DLD1 (cell line): Measurements from ENCODE around the gene SLC25A52.
"Not testable (repeated sequence)": the region's sequence is repeated elsewhere in the genome, so short reads cannot be mapped to it uniquely, and the experiment has no call there.

Source experiments
- in situ Hi-C: cut with HindIII; loops from 2 replicates; pipeline ENCODE4 v1.10.0; 2017; ENCODE audit warnings: low sequenced_read_pairs

Gene SLC25A52, protein sequence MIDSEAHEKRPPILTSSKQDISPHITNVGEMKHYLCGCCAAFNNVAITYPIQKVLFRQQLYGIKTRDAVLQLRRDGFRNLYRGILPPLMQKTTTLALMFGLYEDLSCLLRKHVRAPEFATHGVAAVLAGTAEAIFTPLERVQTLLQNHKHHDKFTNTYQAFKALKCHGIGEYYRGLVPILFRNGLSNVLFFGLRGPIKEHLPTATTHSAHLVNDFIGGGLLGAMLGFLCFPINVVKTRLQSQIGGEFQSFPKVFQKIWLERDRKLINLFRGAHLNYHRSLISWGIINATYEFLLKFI

DNA sequence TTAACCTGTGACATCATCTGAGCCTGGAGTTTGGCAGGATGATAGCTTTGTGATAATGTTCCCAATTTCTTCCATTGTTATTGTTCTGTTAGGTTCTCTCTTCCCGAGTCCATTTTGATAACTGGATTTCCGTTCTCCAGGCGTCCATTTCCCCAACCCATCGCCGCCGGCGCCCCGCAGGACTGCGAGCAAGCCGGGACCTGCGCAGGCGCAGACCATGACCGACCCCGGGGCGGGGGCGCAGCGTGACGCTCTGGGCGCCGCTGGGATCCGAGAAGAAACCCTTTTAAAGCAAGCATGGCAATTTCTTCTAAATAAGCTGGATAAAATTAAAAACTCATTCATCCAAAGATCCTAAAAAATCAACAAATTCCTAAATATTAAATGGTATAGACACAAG is at the start of gene SLC25A52:
Gene SLC25A52 (minus strand): TSS at position 186 of the 400 bp plus-strand sequence. CDS start 219 bp downstream, outside the sequence.
- in situ Hi-C loops = no loop called here

DNA sequence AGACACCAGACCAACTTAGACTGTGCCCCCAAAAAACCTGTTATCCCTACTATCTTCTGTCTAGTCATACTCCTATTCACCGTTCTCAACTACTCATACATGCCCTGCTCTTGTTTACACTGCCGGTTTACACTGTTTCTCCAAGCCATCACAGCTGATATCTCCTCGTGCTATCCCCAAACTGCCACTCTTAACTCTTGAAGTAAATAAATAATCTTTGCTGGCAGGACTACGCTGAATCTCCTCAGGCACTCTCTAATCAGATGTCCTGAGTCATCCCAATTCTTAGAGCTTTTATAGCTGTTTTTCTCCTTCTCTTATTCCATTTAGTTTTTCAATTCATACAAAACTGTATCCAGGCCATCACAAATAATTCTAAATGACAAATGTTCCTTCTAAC is 48.4 kb upstream of the SLC25A52 start:
- in situ Hi-C loops = not testable (repeated sequence)

DNA sequence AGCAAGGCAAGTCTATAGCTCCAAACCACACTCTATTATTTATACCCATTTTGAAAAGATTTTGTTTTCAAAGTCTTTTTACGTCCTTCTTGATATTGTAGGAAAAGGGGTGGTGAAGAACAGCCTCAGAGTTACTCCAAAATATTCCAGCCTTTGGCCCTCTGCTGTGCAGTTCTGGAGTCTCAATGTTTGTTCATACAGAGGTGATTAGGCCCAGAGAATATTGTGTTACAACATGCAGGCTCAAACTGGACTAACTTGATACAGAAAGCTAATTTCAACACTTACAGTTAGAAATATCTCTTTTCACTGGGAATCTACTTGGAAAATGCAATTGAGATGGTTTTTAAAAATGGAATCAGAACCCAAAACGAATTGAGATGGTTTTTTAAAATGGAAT is 40.4 kb upstream of the SLC25A52 start:
- in situ Hi-C loops = no loop called here

DNA sequence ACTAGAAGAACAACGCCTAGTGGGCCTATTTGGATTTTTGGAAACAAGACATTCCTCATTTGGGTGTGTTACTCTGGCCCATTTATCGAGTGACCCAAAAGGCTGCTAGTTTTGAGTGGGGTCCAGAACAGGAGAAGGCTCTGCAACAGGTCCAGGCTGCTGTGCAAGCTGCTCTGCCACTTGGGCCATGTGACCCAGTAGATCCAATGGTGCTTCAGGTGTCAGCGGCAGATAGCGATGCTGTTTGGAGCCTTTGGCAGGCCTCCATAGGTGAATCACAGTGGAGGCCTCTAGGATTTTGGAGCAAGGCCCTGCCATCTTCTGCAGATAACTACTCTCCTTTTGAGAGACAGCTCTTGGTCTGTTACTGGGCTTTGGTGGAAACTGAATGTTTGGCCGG is 38.6 kb upstream of the SLC25A52 start:
- in situ Hi-C loops = not testable (repeated sequence)

DNA sequence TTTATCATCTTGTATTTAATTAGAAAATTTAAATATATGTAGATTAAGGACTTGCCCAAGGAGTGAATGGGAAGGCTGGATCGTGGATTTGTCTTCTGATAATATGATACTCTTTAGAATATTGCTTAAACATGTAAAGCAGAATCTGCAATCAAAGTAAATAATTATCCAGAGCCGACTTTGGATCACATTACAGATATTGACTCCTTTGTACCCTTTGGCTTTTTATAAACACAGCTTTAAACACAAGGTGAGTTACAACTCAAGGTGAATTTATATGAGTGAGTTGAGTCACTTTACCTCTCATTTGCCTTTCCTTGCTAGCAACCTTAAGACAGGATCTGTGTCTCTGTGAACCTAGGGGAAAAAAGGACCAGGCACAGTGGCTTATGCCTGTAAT is 37.7 kb upstream of the SLC25A52 start:
- in situ Hi-C loops = no loop called here

DNA sequence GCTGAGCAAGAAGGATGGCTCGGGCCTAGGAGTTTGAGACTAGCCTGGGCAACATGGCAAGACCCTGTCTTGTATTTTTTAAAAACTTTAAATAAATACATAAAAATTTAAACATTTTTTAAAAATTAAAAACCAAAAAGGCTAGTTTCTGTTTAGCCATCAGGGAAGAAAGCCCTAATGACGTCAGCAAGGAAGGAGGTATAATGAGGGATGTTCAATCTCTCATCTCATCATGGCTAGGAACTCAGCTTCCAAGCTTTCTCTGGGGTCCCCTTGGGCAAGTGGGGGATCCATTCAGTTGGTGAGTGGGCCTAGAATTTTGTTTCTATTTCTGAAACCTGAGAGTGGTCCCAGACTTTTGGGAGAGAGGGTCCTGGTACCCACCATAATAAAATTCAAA is 35.1 kb upstream of the SLC25A52 start:
- in situ Hi-C loops = no loop called here

DNA sequence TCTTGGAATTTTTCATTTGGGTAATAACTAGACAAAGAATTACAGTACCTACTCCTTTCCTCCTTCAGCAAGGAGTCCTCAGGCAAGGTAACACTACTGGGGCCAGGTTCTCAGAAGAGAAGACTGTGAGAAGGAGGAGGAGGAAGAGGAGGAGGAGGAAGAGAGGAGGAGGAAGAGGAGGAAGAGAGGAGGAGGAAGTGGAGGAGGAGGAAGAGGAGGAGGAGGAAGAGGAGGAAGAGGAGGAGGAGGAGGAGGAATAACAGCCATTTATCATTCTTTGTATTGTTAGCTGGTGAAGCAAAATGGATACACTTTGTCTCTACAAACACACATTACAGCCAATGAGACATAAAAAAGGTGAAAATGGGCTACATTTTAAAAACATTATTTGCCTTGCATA is 32.9 kb upstream of the SLC25A52 start:
- in situ Hi-C loops = no loop called here

DNA sequence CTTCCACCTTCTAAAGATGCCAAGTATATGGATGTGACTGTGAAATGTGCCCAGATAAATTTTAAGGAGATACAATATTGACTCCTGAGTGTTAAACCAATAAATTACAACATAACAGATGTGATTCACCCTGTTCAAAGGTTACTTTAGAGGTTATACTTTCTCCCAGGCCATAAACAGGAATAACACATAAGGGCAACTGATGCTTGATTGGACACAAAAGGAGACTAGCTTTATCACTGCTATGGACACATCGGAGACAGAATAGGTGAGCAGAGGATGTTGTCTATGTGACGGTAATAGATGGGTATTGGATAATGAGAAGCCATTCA is 31.9 kb upstream of the SLC25A52 start:
- in situ Hi-C loops = no loop called here

DNA sequence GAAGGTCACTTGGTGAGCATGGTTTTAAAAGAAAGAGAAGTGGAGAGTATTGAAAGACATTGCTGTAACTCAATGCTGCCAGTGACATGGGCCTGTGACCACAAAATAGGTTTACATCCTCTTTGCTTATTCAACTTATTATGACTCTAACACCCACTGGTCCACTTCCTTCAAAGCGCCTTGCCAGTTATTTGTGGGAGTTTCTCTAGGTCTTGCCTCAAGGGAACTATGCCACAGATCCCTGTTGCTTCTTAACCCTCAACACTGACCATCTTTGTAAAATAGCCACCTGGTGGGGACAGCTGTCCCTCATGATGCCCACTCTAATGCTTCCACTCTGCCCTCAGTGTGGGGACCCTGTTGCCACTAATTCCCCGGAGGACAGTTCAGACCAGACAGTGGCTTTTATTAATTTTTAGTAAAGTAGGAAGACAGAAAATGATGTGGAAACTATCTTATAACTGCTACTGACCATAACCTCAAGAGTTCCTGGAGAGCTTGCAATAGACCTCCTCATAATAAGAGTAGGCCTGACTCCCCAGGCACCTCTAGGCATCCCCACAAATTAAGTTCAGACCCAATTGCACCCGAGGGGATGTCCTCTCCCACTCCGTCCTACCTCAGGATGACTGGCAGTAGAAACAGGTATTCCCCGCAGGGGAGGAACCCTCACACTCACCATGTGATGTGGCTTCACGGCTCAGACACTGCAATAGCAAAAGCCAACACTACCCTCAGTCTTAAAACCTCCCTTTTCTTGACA is 31.3 kb upstream of the SLC25A52 start:
- in situ Hi-C loops = no loop called here

DNA sequence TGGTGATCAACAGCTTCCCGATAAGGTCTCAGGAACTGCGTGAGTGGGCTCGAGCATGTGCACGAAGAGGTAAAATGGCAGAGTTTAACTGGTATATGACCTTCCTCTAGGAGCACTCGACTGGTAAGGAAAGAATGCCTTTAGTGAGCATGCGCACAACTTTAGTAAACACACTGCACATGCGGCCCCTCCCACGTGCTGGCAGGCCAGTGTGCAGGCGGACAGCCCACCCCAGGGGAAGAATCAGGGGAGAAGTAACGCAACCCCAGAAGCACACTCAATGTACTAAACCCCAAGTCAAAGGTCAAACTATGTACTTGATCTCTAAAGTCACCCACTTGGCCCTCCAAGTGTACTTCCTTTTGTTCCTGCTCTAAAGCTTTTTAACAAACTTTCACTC is 28.7 kb upstream of the SLC25A52 start:
- in situ Hi-C loops = no loop called here

DNA sequence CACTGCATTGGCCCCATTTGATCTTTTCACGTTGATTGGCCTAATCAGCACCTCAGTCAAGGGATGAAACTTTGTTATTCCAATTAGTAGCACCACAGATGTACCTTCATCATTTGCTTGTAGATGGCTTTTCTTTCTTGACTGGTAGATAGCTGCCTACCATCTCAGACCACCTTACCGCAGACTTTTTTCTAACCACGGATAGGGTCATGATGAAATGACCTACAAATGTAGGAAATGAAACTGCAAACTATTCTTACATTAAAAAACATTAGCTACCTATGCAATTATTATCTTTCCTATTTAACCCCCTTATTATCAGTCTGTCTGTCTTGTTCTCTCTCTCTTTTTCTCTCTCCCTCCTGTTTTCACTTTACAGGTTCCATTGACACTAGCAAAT is 22.4 kb upstream of the SLC25A52 start:
- in situ Hi-C loops = no loop called here

DNA sequence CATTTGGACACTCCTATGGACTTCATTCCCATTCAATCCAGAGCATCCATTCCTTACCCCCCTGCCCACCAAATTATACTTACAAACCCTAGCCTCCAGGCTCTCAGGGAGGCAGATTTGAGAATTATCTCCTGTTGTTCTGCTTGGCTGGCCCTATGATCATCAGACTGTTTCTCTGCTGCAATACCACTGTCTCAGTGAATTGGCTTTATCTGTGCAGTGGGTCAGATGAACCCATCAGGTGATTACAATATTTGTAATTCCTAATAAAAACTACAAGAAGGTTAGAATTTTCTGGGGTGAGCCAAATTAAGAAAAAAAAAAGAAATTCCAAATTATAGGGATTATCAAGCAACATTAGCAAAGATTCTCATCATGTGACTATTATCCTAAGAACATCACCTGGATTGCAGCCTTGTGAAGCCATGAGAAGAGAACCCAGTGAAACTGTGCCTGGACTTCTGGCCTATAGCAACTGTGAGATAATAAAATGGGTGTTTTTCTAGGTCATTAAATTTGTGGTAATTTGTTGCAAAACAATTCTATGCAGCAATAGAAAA is 17.8 kb upstream of the SLC25A52 start:
- in situ Hi-C loops = no loop called here

DNA sequence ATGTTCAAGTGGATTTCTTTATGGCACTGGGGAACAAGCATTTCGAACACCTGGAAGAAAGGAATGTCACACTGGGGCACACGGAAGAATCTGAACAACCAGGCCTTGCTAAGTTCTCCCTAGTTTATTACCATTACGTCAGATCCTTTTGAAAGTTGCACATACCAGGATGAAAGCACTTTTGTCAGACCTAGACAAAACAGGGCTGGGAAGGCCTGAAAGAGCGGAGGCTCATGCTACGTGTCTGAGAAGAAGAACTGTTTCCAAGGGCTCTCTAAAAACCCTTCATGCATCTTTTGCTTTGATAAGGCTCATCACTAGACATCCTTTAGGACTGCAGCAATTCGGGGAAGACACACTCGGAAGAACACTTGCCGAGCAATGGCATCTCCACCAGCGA is 15.4 kb upstream of the SLC25A52 start:
- in situ Hi-C loops = no loop called here

DNA sequence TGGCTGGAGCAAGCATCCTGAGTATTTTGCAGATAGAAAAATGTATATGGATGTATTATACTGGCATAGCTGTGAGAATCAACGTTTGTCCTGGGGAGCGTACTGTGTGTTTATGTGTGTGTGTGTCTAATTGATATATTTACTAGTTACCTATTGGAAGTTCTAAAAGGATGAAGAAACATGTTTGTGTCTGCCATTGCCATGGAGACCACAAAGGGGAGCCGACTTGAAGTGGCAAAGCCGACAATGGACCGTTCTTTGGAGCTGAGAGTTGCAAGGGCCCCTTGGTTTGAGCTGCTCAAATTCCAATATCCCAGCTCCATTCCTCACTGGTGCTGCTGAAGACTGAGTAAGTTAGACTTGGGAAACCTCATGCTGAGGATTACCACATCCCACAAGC is 14.3 kb upstream of the SLC25A52 start:
- in situ Hi-C loops = no loop called here

DNA sequence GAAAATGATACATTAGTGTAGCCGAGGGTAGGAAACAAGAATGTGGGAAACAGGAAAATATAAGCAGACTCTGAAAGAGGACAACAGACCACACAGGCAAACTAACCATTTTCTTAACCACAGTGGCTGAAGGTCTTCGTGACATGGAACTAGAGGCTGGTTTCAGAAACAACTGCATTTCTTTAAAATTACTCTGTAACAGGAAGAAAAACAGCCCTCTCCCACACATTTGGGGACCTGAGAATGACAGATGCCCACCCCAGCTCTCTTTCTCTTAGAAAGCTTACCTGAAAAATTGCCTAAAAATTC is 13.8 kb upstream of the SLC25A52 start:
- in situ Hi-C loops = no loop called here

DNA sequence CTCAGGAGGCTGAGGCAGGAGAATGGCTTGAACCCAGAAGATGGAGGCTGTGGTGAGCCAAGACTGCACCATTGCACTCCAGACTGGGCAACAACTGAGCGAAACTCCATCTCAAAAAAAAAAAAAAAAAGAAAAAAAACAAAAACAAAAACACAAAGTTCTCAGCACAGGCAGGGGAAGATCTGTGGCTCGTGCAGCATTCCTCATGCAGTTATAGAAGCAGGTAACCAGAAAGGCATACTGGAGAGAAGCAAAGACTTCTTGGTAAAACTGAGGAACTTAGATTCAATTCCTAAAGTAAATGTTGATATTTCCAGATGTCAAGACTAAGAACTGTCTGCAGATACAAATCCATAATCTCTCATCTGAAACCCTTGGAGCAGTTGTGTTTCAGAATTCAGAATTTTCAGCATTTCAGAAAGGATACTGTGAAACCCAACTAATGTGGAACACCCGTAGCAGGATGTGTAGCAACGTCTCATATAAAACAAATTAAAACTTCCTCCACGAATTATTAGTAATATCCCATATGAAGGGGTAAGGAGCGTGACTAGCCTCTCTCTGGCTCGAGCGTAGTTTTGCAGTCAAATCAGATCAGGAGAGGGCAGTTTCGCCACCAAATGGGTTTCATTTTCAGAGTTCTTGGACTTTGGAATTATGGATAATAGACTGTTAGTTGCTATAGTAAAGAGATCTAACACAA is 13.2 kb upstream of the SLC25A52 start:
- in situ Hi-C loops = no loop called here

DNA sequence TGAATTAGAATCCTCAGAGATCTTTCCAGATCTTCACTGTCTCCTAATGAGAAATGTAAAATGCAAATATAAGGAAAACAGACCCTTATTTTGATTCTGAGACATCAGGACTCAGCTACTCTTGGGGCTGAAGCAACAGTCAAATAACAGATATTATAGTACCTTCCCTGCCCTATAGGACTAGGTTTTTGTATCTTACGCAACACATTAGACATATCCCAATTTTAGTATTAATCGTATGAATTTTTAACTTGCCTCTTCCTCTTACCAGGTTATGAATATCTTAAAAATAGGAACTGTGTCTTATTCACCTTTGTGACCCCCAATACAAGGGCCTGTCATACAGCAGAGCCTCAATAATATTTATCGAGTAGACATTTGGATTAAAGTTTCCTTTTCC is 12.0 kb upstream of the SLC25A52 start:
- in situ Hi-C loops = no loop called here

DNA sequence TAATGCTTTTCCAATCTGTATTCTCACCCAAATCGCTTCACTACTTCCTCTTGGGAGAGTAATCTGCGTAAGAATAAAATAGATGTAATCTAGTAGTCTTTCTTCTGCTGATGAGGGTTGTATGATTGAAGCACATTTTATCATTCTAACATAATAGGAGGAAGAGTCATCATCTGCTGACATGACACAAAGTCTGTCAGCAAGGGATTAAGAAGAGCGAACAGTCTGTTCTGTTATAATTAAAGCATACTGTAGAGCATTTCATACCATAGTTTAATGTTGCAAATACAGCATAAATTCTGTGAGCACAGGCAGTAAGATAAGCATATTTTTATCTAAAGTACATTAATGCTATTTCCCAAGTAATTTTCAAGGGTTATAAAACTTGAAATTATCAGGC is 10.4 kb downstream of the SLC25A52 start:
- in situ Hi-C loops = no loop called here

DNA sequence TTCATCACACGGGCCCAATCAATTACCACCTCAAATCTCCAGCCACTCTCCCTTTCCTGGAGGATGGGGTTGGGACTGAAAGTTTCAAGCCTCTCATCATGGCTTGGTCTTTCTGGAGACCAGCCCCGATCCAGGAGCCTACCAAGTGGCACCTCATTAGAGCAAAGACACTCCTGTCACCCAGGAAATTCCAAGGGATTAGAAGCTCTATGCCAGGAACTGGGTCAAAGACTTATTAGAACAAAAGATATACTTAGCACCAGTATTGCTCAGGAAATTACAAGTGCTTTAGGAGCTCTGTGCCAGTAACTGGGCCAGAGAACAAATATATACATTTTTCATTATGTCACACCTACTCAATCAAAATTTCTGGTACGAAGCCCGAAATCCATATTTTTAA is 14.3 kb downstream of the SLC25A52 start:
- in situ Hi-C loops = no loop called here

DNA sequence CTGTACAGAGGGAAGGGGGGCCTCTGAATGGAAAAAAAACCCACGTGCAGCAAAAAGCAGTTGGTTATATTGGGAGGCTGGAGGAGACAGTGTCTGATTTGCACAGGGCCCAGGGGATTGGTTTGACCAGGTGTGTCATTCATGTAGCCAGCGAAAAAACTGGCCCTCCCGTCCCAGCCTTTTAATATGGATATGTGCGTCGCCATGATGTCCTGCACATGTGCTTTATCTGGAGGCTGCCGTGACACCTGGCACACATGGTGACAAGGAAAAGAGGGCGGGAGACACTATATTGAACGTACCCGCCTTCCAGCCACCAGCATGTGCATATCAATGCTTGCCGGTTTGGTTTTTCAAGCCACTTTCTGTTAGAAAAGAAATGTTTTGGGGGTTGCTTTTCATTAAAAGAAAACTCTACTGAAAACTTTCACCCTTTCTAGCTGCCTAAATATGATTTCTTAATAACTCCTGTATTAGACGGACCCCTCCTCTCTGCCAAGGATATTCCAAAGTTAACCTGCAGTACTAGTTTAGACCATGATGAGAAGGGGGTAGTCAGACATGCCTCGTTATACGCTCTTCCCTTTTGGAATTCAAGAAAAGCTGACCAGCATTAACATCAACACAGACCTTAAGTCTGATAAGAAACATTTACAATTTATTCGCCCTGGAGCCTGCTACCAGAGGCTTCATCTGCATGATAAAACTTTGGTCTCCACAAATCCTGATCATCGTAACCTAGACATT is 16.2 kb downstream of the SLC25A52 start:
- in situ Hi-C loops = no loop called here

DNA sequence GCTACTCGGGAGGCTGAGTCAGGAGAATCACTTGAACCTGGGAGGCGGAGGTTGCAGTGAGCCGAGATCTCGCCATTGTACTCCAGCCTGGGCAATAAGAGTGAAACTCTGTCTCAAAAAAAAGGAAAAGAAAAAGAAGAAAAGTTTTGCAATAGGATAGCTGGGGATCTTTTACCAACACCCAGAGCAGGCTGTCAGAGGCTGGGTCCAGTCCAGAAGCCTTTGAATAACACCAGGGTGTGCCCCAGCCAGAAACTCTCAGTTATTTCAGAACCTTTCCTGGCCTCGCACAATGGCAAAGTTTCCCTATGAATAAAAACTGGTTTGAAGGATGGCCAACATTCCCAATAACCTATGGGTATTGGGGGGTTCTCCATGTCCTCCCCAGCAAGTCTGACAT is 17.1 kb downstream of the SLC25A52 start:
- in situ Hi-C loops = not testable (repeated sequence)
